Stomach smooth muscle (tissue), 2 donors: ENCODE data around the gene HHIPL1.

Experiments used
- H3K27ac ChIP-seq: one replicate; pipeline ENCODE4 v1.7.0; 2013; ENCODE audit warnings: mild to moderate bottlenecking, low read length, inconsistent platforms
- H3K27me3 ChIP-seq, 2 donors: one replicate each; pipeline ENCODE4 v1.7.0; 2013; ENCODE audit warnings: low read length in 2 of 2; ENCODE audit not compliant: insufficient read depth in 2 of 2, control insufficient read depth in 1 of 2
- H3K36me3 ChIP-seq, 2 donors: one replicate each; pipeline ENCODE4 v1.7.0; 2013; ENCODE audit warnings: low read length in 2 of 2; ENCODE audit not compliant: control insufficient read depth in 2 of 2, insufficient read depth in 2 of 2
- H3K4me1 ChIP-seq: one replicate; pipeline ENCODE4 v1.7.0; 2013; ENCODE audit warnings: low read length; ENCODE audit not compliant: control insufficient read depth, insufficient read depth
- H3K4me3 ChIP-seq, 2 donors: one replicate each; pipeline ENCODE4 v1.7.0; 2013; ENCODE audit warnings: low read length in 2 of 2
- H3K9ac ChIP-seq, 2 donors: one replicate each; pipeline ENCODE4 v1.7.0; 2013; ENCODE audit warnings: low read length in 2 of 2, mild to moderate bottlenecking in 1 of 2
- H3K9me3 ChIP-seq, 2 donors: one replicate each; pipeline ENCODE4 v1.7.0; 2013; ENCODE audit warnings: low read length in 2 of 2; ENCODE audit not compliant: control insufficient read depth in 2 of 2
- donor health status: healthy.
- donor health status: Pancreatic carcinoma.

HHIPL1 gene

DNA sequence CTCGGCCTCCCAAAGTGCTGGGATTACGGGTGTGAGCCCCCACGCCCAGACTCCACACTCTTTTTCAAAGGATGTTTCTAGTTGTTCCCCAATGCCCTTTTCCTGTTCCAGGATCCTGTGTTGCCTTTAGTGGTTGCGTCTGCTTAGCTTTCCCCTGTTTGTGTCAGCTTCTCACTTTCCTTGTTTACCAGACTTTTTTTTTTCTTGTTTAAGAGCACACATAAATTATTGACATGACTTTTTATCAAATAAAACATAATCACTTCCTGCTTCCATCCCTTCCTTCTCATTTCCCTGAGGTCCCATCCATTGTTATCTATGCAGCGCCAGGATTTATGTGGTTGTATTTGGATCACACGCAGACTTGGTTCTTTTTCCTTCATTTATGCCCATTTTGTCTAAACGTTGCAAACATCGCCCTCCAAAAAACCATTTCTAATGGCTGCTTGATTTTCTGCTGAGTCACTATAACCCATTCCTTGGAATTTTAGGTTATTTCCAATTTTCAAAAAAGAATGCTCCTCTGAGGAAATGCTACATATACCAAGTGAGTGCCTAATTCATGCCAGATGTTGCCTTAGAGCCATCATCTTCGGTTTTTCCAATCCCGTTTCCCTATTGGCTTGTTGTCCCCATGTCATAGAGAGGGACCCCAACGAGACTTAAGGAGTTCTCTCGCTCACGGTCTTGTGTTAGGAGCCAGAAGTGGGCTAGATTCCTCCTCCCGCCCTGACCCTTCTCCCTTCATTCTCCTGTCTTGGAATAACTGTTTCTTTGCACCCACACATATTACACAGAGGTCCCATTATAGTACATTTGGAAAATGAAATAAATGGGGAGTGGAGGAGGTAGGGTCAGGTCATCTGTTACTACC lies 25.7 kb downstream of the HHIPL1 start:
- no peak overlapping the region for H3K9ac ChIP-seq
- no peaks in the 10 kb centered on the region for H3K9me3 ChIP-seq
- H3K27ac ChIP-seq = no peak overlapping the region
- H3K27me3 ChIP-seq = no peaks in the 10 kb centered on the region
- H3K4me1 ChIP-seq = no peaks in the 10 kb centered on the region
- H3K36me3 ChIP-seq = no peaks in the 10 kb centered on the region
- no peak overlapping the region for H3K4me3 ChIP-seq

- H3K9me3 ChIP-seq = no peaks in the 10 kb centered on the region
- H3K4me3 ChIP-seq = no peak overlapping the region
- no peak overlapping the region for H3K9ac ChIP-seq
- H3K27me3 ChIP-seq = peaks cover 0 to 2% of the 10 kb centered on the region in 2 donors
- no peak overlapping the region for H3K27ac ChIP-seq
- H3K36me3 ChIP-seq = no peaks in the 10 kb centered on the region
- no peaks in the 10 kb centered on the region for H3K4me1 ChIP-seq
These were observed 26.6 kb downstream of the HHIPL1 start for GRCh38 chr14:99671235-99672224.

DNA sequence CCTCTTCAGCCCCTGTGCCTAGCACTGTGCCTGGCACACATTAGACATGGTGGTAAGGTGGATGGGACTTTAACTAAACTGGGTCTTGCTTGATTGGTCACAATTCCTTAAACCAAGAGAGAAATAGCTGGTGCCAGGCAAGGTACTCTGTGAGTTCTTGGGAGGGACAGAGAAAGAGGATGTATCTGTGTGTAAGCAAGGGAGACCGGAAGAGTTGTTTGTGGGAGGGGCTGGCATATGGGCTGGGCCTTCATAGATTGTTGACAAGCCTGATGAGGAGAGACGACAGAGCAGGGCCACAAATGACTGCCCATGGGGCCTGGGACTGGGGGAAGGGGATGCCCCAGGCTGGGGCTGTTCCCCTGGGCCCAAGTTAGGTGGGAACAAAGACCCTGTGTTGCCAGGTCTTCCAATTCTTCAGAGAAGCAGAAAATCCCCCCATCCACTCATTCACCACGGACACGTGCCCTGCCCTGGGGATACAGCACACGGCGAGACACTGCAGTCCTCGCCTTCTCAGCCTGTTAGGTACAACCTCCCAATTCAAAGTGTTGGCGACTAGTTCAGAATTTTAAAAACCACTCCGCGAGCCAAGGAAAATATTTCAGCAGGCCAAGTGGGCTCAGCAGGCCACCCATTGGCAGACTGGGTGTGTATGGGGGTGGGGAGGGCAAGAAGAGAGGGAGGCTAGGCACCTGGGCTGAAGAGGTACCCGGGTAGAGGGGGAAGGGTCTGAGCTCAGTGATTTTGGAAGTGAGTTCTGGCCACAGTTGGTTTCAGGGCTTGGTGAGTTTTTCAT lies 27.8 kb downstream of the HHIPL1 start:
- peaks cover 2 to 3% of the 10 kb centered on the region in 2 donors for H3K27me3 ChIP-seq
- no peak overlapping the region for H3K27ac ChIP-seq
- H3K36me3 ChIP-seq = no peaks in the 10 kb centered on the region
- no peak overlapping the region for H3K4me3 ChIP-seq
- H3K9me3 ChIP-seq = peaks cover 0 to under 1% of the 10 kb centered on the region in 2 donors
- no peak overlapping the region for H3K9ac ChIP-seq
- H3K4me1 ChIP-seq = no peaks in the 10 kb centered on the region

DNA sequence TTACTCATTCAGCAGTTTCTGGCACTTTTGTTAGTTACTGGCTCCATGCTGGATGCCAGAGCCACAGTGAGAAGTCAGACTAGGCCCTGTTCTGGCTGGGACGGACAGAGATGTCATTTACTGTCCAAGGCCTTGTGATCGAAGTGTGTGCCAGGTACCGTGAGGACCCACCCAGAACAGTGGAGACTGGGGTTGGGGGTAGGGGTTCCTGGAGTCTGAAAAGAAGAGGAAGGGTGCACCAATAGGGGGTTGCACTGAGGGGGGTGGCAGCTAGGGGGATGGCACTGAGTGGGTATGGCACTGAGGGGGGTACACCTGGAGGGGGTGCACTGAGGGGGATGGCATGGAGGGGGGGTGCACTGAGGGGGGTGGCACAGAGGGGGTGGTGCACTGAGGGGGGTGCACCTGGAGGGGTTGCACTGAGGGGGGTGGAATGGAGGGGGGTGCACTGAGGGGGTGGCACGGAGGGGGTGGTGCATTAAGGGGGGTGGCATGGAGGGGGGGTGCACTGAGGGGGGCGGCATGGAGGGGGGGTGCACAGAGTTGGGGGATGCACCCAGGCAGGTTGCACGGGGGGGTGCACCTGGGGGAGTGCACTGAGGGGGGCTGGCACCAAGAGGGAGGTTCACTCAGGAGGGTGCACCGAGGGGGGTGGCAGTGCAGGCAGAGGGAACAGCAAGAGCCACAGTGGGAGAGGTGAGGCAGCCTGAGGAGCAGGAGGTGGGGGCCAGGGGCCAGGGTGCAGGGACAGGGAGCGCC lies 28.6 kb downstream of the HHIPL1 start:
- H3K27ac ChIP-seq = no peak overlapping the region
- H3K4me1 ChIP-seq = no peaks in the 10 kb centered on the region
- H3K4me3 ChIP-seq = no peak overlapping the region
- no peaks in the 10 kb centered on the region for H3K36me3 ChIP-seq
- H3K9ac ChIP-seq = no peak overlapping the region
- peaks cover under 1 to 8% of the 10 kb centered on the region in 2 donors for H3K9me3 ChIP-seq
- H3K27me3 ChIP-seq = peaks cover 2 to 3% of the 10 kb centered on the region in 2 donors

GRCh38 chr14:99674064-99674650 lies 29.2 kb downstream of the HHIPL1 start:
- H3K9me3 ChIP-seq = peaks cover 3 to 13% of the 10 kb centered on the region in 2 donors
- no peak overlapping the region for H3K27ac ChIP-seq
- no peaks in the 10 kb centered on the region for H3K4me1 ChIP-seq
- no peak overlapping the region for H3K9ac ChIP-seq
- H3K36me3 ChIP-seq = no peaks in the 10 kb centered on the region
- H3K27me3 ChIP-seq = peaks cover 2 to 3% of the 10 kb centered on the region in 2 donors
- H3K4me3 ChIP-seq = no peak overlapping the region

DNA sequence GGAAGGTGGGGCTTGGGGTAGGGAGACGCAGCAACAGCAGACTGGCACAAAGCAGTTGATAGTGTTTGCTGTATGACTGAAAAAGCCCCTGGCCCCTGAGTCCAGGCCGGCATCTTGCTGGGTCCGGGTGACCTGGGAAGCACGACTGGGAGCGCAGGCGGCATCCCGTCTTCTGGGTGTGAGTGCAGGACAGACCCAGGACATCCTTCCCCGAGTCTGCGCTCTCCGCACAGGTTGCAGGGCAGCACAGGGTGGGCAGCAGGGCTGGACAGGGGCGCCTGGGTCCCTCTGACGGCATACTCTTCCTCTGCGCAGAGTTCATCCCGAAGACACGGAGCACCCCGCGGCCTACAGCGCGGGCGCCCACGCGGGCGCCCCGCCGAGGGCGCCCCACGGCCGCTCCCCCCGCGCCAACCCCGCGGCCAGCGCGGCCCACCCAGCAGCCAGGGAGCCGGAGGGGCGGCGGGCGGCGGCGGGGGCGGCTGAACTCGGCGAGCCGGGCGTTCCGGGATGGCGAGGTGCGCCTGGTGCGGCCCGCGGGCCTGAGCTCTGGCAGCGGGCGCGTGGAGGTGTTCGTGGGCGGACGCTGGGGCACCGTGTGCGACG lies 29.9 kb downstream of the HHIPL1 start:
- Histone ChIP-seq H3K4me3 (no peak overlapping the region), H3K27me3 (peaks cover 2 to 3% of the 10 kb centered on the region in 2 donors), H3K27ac (no peak overlapping the region)

GRCh38 chr14:99675382-99675835 lies 30.5 kb downstream of the HHIPL1 start:
- Histone ChIP-seq H3K4me3 (no peak overlapping the region), H3K9me3 (peaks cover 3 to 14% of the 10 kb centered on the region in 2 donors), H3K9ac (no peak overlapping the region), H3K36me3 (no peaks in the 10 kb centered on the region), H3K27ac (no peak overlapping the region), H3K4me1 (no peaks in the 10 kb centered on the region), H3K27me3 (peaks cover 2 to 3% of the 10 kb centered on the region in 2 donors)

More for the DNA sequence above, 29.9 kb downstream of the HHIPL1 start:
- H3K9ac ChIP-seq = no peak overlapping the region
- H3K4me1 ChIP-seq = no peaks in the 10 kb centered on the region
- H3K36me3 ChIP-seq = no peaks in the 10 kb centered on the region
- H3K9me3 ChIP-seq = peaks cover 3 to 14% of the 10 kb centered on the region in 2 donors

DNA sequence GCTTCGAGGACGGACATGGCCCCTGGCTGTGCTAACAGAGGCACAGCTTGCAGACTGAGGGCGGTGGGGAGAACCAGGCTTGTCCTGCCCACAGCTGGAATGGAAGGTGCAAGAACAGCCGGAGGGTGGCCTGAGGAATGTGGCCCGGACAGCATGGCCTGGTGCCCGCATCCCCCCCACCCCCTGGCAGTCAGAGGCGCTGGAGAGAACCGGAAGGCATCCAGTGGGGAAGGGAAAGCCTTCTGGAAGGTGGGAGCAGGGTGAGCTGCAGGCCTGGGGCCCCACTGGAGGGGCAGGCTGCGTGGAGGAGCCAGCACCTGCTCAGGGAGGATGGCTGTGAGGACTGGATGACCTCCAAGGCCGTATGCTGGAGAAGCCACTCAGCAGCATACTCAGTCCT lies 31.0 kb downstream of the HHIPL1 start:
- Histone ChIP-seq H3K4me1 (no peaks in the 10 kb centered on the region), H3K27me3 (peaks cover 2 to 3% of the 10 kb centered on the region in 2 donors), H3K4me3 (no peak overlapping the region), H3K36me3 (no peaks in the 10 kb centered on the region), H3K9me3 (peaks cover 3 to 14% of the 10 kb centered on the region in 2 donors), H3K27ac (no peak overlapping the region), H3K9ac (no peak overlapping the region)

- H3K27ac ChIP-seq = no peak overlapping the region
- no peaks in the 10 kb centered on the region for H3K36me3 ChIP-seq
- H3K9me3 ChIP-seq = peaks cover 3 to 14% of the 10 kb centered on the region in 2 donors
- no peaks in the 10 kb centered on the region for H3K4me1 ChIP-seq
- H3K27me3 ChIP-seq = peaks cover 3 to 4% of the 10 kb centered on the region in 2 donors
- H3K9ac ChIP-seq = no peak overlapping the region
- no peak overlapping the region for H3K4me3 ChIP-seq
These were observed 31.7 kb downstream of the HHIPL1 start for GRCh38 chr14:99676657-99677056.
